PC-3 (cell line): ENCODE results near the gene CORT. TPM values are rescaled to one million over a fixed set of nuclear protein-coding genes. Genes with fewer than 3 reads are reported as not detected.

Experiments
- ATAC-seq: fragments of 200-7000 bp; cut with Tn5 transposase; 2 replicates; pipeline ENCODE4 v1.9.1; 2020; ENCODE audit warnings: mild to moderate bottlenecking, moderate library complexity
- BruUV-seq: library from RNA; stranded (reverse); fragments of 400-500 nt; replicated peaks from 2 replicates; lab custom pipeline; 2021; lab: Mats Ljungman, UMichigan
- CTCF ChIA-PET: fragments of 300-600 bp; sonication (Branson Sonifier 250); formaldehyde crosslinking; loops from one replicate; lab custom pipeline; 2022; ENCODE audit warnings: antibody characterized with exemption; lab: Charles Lee
- POLR2A ChIA-PET: fragments of 300-600 bp; sonication (Branson Sonifier 250); formaldehyde crosslinking; loops from one replicate; lab custom pipeline; 2022; ENCODE audit warnings: antibody characterized with exemption; ENCODE audit not compliant: unreplicated experiment; lab: Charles Lee
- DNase-seq: peaks from one replicate; pipeline ENCODE4 v3.0.0-alpha.2; 2015
- H2AFZ ChIP-seq: fragments of 300-600 bp; sonication (generic); 2 replicates; pipeline ENCODE4 v1.6.0; 2016; ENCODE audit warnings: antibody characterized with exemption, low read length
- H3F3A ChIP-seq: fragments of 300-600 bp; sonication (generic); one replicate; pipeline ENCODE4 v1.6.0; 2017; ENCODE audit warnings: antibody characterized with exemption, low read length, control low read depth, mild to moderate bottlenecking; ENCODE audit not compliant: unreplicated experiment
- H3K27ac ChIP-seq: fragments of 300-600 bp; sonication (generic); 2 replicates; pipeline ENCODE4 v1.5.1; 2016; ENCODE audit warnings: mild to moderate bottlenecking, low read length
- H3K27me3 ChIP-seq: fragments of 300-600 bp; sonication (generic); 2 replicates; pipeline ENCODE4 v1.6.1; 2016; ENCODE audit warnings: low read length, mixed read lengths
- H3K36me3 ChIP-seq: fragments of 300-600 bp; sonication (generic); 2 replicates; pipeline ENCODE4 v1.6.1; 2016; ENCODE audit warnings: low read depth, mixed run types, low read length, mixed read lengths
- H3K4me1 ChIP-seq: fragments of 300-600 bp; sonication (generic); 2 replicates; pipeline ENCODE4 v1.5.1; 2016; ENCODE audit warnings: low read length; ENCODE audit not compliant: insufficient read depth
- H3K4me2 ChIP-seq: fragments of 300-600 bp; sonication (generic); 2 replicates; pipeline ENCODE4 v1.6.0; 2016; ENCODE audit warnings: low read length
- H3K4me3 ChIP-seq: fragments of 300-600 bp; sonication (generic); 2 replicates; pipeline ENCODE4 v1.5.1; 2016; ENCODE audit warnings: mild to moderate bottlenecking, low read length, mixed read lengths
- H3K79me2 ChIP-seq: fragments of 300-600 bp; sonication (generic); 2 replicates; pipeline ENCODE4 v1.6.1; 2017; ENCODE audit warnings: low read length, mixed read lengths
- H3K9ac ChIP-seq: fragments of 300-600 bp; sonication (generic); 2 replicates; pipeline ENCODE4 v1.6.0; 2016; ENCODE audit warnings: mild to moderate bottlenecking, low read length
- H3K9me2 ChIP-seq: fragments of 300-600 bp; sonication (generic); replicated peaks from 2 replicates; pipeline ENCODE4 v1.6.1; 2016; ENCODE audit warnings: mixed run types, low read length, mixed read lengths
- H3K9me3 ChIP-seq: fragments of 300-600 bp; sonication (generic); 2 replicates; pipeline ENCODE4 v1.6.1; 2016; ENCODE audit warnings: low read length, mixed read lengths
- H4K20me1 ChIP-seq: fragments of 300-600 bp; sonication (generic); 2 replicates; pipeline ENCODE4 v1.6.1; 2016; ENCODE audit warnings: low read length, mixed read lengths
- EZH2 ChIP-seq: fragments of 300-600 bp; sonication (generic); IDR thresholded peaks from one replicate; pipeline ENCODE4 v1.6.1; 2017; ENCODE audit warnings: antibody characterized with exemption, mild to moderate bottlenecking, low read length; ENCODE audit not compliant: unreplicated experiment
- EZH2phosphoT487 ChIP-seq: fragments of 300-600 bp; sonication (generic); IDR thresholded peaks from 2 replicates; pipeline ENCODE4 v1.6.1; 2018; ENCODE audit warnings: mild to moderate bottlenecking, antibody characterized with exemption, low read length, borderline replicate concordance
- intact Hi-C: fragments of 100-400 bp; cut with micrococcal nuclease; formaldehyde crosslinking; loops from 2 replicates; pipeline ENCODE4 v1.9.0; 2023
- total RNA-seq: library from RNA; depleted of rRNA; stranded (reverse); fragments of >200 nt; gene quantifications from 2 replicates; pipeline ENCODE4 v1.2.3, GENCODE V29; 2014
- TF ChIP-seq, protein P1 (sequence below): fragments of 300-600 bp; sonication (generic); conservative IDR thresholded peaks from 2 replicates; pipeline ENCODE4 v1.5.1; 2017; ENCODE audit warnings: antibody characterized with exemption, low read depth, mild to moderate bottlenecking, low read length

The CORT gene
- total RNA-seq, 1 experiment from 2014 or later = not detected

DNA sequence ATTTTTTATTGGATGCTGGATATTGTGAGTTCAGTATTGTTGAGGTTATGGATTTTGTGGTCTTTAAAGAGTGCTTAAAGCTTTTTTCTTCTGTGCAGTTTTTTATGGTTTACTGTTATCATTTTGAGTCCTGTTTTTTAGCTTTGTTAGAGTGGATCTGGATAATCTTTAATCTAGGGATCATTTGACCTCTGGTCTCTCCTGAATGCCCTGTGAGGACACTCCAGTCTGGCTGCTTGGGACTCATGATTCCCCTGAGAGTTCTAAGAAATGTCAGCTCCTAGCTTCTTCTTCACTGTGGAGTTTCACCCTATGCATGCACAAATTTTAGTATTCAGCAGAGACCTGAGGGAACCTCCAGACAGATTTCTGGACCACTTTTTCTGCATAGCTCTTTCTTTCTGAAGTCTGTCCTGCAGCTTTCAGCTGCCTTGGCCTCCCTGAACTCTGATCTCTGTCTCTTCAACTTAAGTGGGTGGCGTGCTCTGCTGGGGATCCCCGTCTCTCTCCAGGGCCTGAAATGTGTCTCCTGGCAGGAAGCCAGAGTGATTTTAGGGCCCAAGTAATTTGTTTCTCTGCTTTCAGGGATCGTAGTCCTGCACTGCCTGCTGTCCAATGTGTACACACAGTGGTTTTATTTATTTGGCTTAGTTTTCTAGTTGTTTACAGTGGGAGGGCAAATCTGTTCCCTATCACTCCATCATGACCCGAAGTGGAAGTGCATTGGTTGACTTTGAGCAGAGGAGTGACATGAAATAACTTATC is 39.6 kb downstream of the CORT start:
- H3K36me3 ChIP-seq = no peaks in the 10 kb centered on the region; the same call in 1 of the 2 replicates
- no peak overlapping the region for H3K9ac ChIP-seq
- ChIA-PET POLR2A (no interaction called here), CTCF (no interaction called here)
- H4K20me1 ChIP-seq = peaks cover 7% of the 10 kb centered on the region; the same call in 1 of the 2 replicates
- H3K9me2 ChIP-seq = no peaks in the 10 kb centered on the region
- H3F3A ChIP-seq = no peaks in the 10 kb centered on the region
- H3K4me3 ChIP-seq = no peak overlapping the region
- H3K4me1 ChIP-seq = no peaks in the 10 kb centered on the region
- no peak overlapping the region for H3K4me2 ChIP-seq
- no peaks in the 10 kb centered on the region for H3K9me3 ChIP-seq
- BruUV-seq = no TSS peak
- DNase-seq = no peak
- no peak overlapping the region for H2AFZ ChIP-seq
- H3K27ac ChIP-seq = no peak overlapping the region
- no peak for ATAC-seq
- H3K27me3 ChIP-seq = no peaks in the 10 kb centered on the region
- H3K79me2 ChIP-seq = peaks cover 94% of the 10 kb centered on the region
- intact Hi-C loops = no loop called here
- TF ChIP-seq EZH2 (no peak), EZH2phosphoT487 (no peak)
- TF ChIP-seq, protein P1, sequence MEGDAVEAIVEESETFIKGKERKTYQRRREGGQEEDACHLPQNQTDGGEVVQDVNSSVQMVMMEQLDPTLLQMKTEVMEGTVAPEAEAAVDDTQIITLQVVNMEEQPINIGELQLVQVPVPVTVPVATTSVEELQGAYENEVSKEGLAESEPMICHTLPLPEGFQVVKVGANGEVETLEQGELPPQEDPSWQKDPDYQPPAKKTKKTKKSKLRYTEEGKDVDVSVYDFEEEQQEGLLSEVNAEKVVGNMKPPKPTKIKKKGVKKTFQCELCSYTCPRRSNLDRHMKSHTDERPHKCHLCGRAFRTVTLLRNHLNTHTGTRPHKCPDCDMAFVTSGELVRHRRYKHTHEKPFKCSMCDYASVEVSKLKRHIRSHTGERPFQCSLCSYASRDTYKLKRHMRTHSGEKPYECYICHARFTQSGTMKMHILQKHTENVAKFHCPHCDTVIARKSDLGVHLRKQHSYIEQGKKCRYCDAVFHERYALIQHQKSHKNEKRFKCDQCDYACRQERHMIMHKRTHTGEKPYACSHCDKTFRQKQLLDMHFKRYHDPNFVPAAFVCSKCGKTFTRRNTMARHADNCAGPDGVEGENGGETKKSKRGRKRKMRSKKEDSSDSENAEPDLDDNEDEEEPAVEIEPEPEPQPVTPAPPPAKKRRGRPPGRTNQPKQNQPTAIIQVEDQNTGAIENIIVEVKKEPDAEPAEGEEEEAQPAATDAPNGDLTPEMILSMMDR = no peak

DNA sequence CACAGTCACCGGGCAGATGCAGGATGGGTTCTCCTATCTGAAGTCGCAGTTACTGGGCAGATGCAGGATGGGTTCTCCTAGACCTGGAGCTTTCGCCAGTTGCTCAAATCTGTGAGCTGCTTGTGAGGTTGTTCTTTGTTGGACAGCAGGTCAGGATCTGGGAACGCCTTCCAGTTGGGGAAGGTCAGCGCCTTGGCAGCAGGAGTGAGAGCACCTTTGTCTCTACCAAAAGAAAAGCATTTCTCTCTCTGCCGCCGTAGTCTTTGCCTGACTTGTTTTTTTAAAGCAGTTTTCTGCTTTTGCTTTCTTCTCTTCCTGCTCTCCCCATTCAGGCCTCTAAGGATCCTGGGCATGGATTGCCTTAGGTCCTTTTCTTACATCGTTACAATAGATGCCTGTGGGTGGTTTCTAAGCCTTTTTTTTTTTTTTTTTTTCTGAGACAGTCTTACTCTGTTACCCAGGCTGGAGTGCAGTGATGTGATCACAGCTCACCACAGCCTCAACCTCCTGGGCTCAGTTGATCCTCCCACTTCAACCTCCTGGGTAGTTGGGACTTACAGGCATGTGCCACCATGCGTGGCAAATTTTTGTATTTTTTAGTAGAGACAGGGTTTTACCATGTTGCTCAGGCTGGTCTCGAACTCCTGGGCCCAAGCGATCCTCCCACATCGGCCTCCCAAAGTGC is 40.6 kb downstream of the CORT start:
- intact Hi-C loops = no loop called here
- BruUV-seq = no TSS peak
- POLR2A ChIA-PET = no interaction called here

More for the DNA sequence above, 40.6 kb downstream of the CORT start:
- Histone ChIP-seq H3K27me3 (no peaks in the 10 kb centered on the region), H3K4me1 (peaks cover 4% of the 10 kb centered on the region; the same call in 1 of the 2 replicates), H3F3A (no peaks in the 10 kb centered on the region), H3K9me2 (no peaks in the 10 kb centered on the region), H4K20me1 (peaks cover 7% of the 10 kb centered on the region; the same call in 1 of the 2 replicates), H3K9me3 (no peaks in the 10 kb centered on the region), H3K79me2 (peaks cover 93% of the 10 kb centered on the region), H3K4me3 (no peak overlapping the region), H3K36me3 (peaks cover 3% of the 10 kb centered on the region; the same call in 1 of the 2 replicates), H3K4me2 (no peak overlapping the region), H3K27ac (no peak overlapping the region), H2AFZ (no peak overlapping the region), H3K9ac (no peak overlapping the region)
- DNase-seq (no peak), ATAC-seq (no peak)
- TF ChIP-seq EZH2 = no peak
- no peak for TF ChIP-seq EZH2phosphoT487
- TF ChIP-seq, protein P1 = no peak
- CTCF ChIA-PET = no interaction called here
